CD4-positive, alpha-beta T cell treated with Interleukin-17A for 1 hour (primary cell): Measurements from ENCODE around the gene CLEC2L.

Source experiments
- DNase-seq: peaks from one replicate; pipeline ENCODE4 v3.0.0-alpha.2; 2020

Gene CLEC2L

GRCh38 chr7:139576179-139576973, 52.9 kb downstream of the CLEC2L start:
- DNase-seq, result no peak

- no peak for DNase-seq
Observed at GRCh38 chr7:139580435-139580834, 57.0 kb downstream of the CLEC2L start.

- no peak for DNase-seq
Observed at GRCh38 chr7:139582130-139582650, 58.7 kb downstream of the CLEC2L start.

GRCh38 chr7:139582671-139583155, 59.2 kb downstream of the CLEC2L start:
- no peak for DNase-seq

- no peak for DNase-seq
Observed at GRCh38 chr7:139583826-139584553, 60.5 kb downstream of the CLEC2L start.

- DNase-seq, result no peak
Observed at GRCh38 chr7:139585042-139585441, 61.6 kb downstream of the CLEC2L start.

- DNase-seq, result no peak
Observed at GRCh38 chr7:139586286-139586685, 62.8 kb downstream of the CLEC2L start.

- no peak for DNase-seq
Observed at GRCh38 chr7:139587535-139587934, 64.0 kb downstream of the CLEC2L start.

- no peak for DNase-seq
Observed at GRCh38 chr7:139588632-139589031, 65.1 kb downstream of the CLEC2L start.

GRCh38 chr7:139589474-139589873, 66.0 kb downstream of the CLEC2L start:
- DNase-seq, result no peak

- DNase-seq, result no peak
Observed at GRCh38 chr7:139591550-139592195, 68.2 kb downstream of the CLEC2L start.

GRCh38 chr7:139592801-139593461, 69.4 kb downstream of the CLEC2L start:
- DNase-seq, result no peak

GRCh38 chr7:139594090-139594489, 70.6 kb downstream of the CLEC2L start:
- no peak for DNase-seq
